GM12878 (cell line): ENCODE measurements around the gene TUB. TPM values are rescaled to one million over a fixed set of nuclear protein-coding genes. Genes with fewer than 3 reads are reported as not detected.

Experiments
- ATAC-seq: fragments of 200-7000 bp; cut with Tn5 transposase; 3 replicates; pipeline ENCODE4 v1.9.1; 2020; ENCODE audit warnings: mild to moderate bottlenecking, moderate library complexity
- BruUV-seq: library from RNA; stranded (reverse); fragments of 400-500 nt; replicated peaks from 2 replicates; lab custom pipeline; 2021; lab: Mats Ljungman, UMichigan
- CTCF ChIA-PET: fragments of 300-600 bp; sonication (Branson Sonifier 250); formaldehyde crosslinking; extraction: SDS; loops from one replicate; lab custom pipeline; 2021; ENCODE audit warnings: inconsistent platforms; lab: Yijun Ruan, JAX
- POLR2A ChIA-PET: fragments of 350-600 bp; formaldehyde crosslinking; extraction: SDS; loops from one replicate; lab custom pipeline; 2021; ENCODE audit warnings: inconsistent platforms; lab: Charles Lee
- RAD21 ChIA-PET: fragments of 300-600 bp; sonication (Branson Sonifier 250); formaldehyde crosslinking; loops from one replicate; lab custom pipeline; 2023; ENCODE audit warnings: antibody characterized with exemption; ENCODE audit not compliant: unreplicated experiment; lab: Charles Lee
- SMC1A ChIA-PET: fragments of 300-600 bp; sonication (Branson Sonifier 250); formaldehyde crosslinking; loops from one replicate; lab custom pipeline; 2023; ENCODE audit not compliant: unreplicated experiment, uncharacterized antibody; lab: Charles Lee
- DNase-seq: peaks from one replicate; pipeline ENCODE4 v3.0.0-alpha.2; 2011; ENCODE audit warnings: low read depth, low spot score
- FAIRE-seq: peaks from 3 replicates; lab custom pipeline; 2011; peaks lifted over from hg19 to GRCh38; lab: Jason Lieb, UNC
- H2AFZ ChIP-seq: 2 replicates; pipeline ENCODE4 v1.6.0; 2011; ENCODE audit warnings: low read depth, low read length, control low read depth; ENCODE audit not compliant: control insufficient read depth
- H3K27ac ChIP-seq: 2 replicates; pipeline ENCODE4 v1.5.1; 2011; ENCODE audit warnings: control low read depth; ENCODE audit not compliant: control insufficient read depth, insufficient read depth
- H3K27me3 ChIP-seq, 2 experiments: replicated peaks in 1 of 2; 2 replicates each; pipeline versions ENCODE4 v1.6.0 to v1.6.1; 2011; ENCODE audit warnings: low read length in 1 of 2; ENCODE audit not compliant: control insufficient read depth in 2 of 2, insufficient read depth in 2 of 2
- H3K36me3 ChIP-seq, 2 experiments: 2 replicates each; pipeline ENCODE4 v1.5.1; 2011; ENCODE audit warnings: low read length in 1 of 2; ENCODE audit not compliant: control insufficient read depth in 2 of 2, insufficient read depth in 2 of 2
- H3K4me1 ChIP-seq: 2 replicates; pipeline ENCODE4 v1.6.1; 2011; ENCODE audit warnings: mild to moderate bottlenecking, low read length, moderate library complexity, mixed read lengths; ENCODE audit not compliant: control insufficient read depth, insufficient read depth
- H3K4me2 ChIP-seq: 2 replicates; pipeline ENCODE4 v1.6.0; 2011; ENCODE audit warnings: control low read depth; ENCODE audit not compliant: control insufficient read depth, insufficient read depth
- H3K4me3 ChIP-seq: fragments of 200-600 bp; sonication (generic); 2 replicates; pipeline ENCODE4 v1.5.1; 2016
- H3K79me2 ChIP-seq: 2 replicates; pipeline ENCODE4 v1.6.0; 2011; ENCODE audit warnings: low read length; ENCODE audit not compliant: control insufficient read depth, insufficient read depth
- H3K9ac ChIP-seq: 2 replicates; pipeline ENCODE4 v1.8.0; 2011; ENCODE audit warnings: low read length, control low read depth, mixed read lengths; ENCODE audit not compliant: control insufficient read depth, insufficient read depth
- H3K9me3 ChIP-seq: replicated peaks from 3 replicates; pipeline ENCODE4 v1.5.1; 2011; ENCODE audit warnings: mild to moderate bottlenecking, low read length; ENCODE audit not compliant: control insufficient read depth, insufficient read depth
- H4K20me1 ChIP-seq: 2 replicates; pipeline ENCODE4 v1.6.0; 2011; ENCODE audit not compliant: control insufficient read depth, insufficient read depth
- BMI1 ChIP-seq: fragments of 450-650 bp; IDR thresholded peaks from 2 replicates; pipeline ENCODE4 v1.6.1; 2016; ENCODE audit warnings: mild to moderate bottlenecking, moderate library complexity, borderline replicate concordance
- CBFB ChIP-seq: IDR thresholded peaks from 2 replicates; pipeline ENCODE4 v1.6.1; 2016; ENCODE audit warnings: antibody characterized with exemption, low read depth
- CBX3 ChIP-seq: fragments of 200-600 bp; sonication (generic); IDR thresholded peaks from 2 replicates; pipeline ENCODE4 v1.6.1; 2016; ENCODE audit warnings: low read depth, borderline replicate concordance
- ESRRA ChIP-seq: IDR thresholded peaks from 2 replicates; pipeline ENCODE4 v1.6.1; 2012; ENCODE audit warnings: mild to moderate bottlenecking, low read length, improper control_type of control experiment
- HDAC6 ChIP-seq: fragments of 200-600 bp; sonication (generic); IDR thresholded peaks from one replicate; pipeline ENCODE4 v1.8.0; 2017; ENCODE audit warnings: antibody characterized with exemption; ENCODE audit not compliant: unreplicated experiment
- HDGF ChIP-seq: fragments of 450-650 bp; IDR thresholded peaks from 2 replicates; pipeline ENCODE4 v1.6.1; 2016; ENCODE audit warnings: antibody characterized with exemption
- IRF3 ChIP-seq: fragments of 450-650 bp; IDR thresholded peaks from 2 replicates; pipeline ENCODE4 v1.6.1; 2014; ENCODE audit warnings: mild to moderate bottlenecking
- KLF5 ChIP-seq: fragments of 450-650 bp; IDR thresholded peaks from 2 replicates; pipeline ENCODE4 v1.6.1; 2014; ENCODE audit warnings: mild to moderate bottlenecking; ENCODE audit not compliant: partially characterized antibody
- MLLT1 ChIP-seq: fragments of 450-650 bp; IDR thresholded peaks from 2 replicates; pipeline ENCODE4 v1.6.1; 2016; ENCODE audit warnings: mild to moderate bottlenecking
- MTA2 ChIP-seq: fragments of 450-650 bp; IDR thresholded peaks from 2 replicates; pipeline ENCODE4 v1.6.1; 2016; ENCODE audit warnings: low read depth, mild to moderate bottlenecking, moderate library complexity
- NFXL1 ChIP-seq: fragments of 450-650 bp; IDR thresholded peaks from 2 replicates; pipeline ENCODE4 v1.6.1; 2017; ENCODE audit warnings: antibody characterized with exemption, mild to moderate bottlenecking, borderline replicate concordance
- POLR2A ChIP-seq: IDR thresholded peaks from 2 replicates; pipeline ENCODE4 v1.6.1; 2011; ENCODE audit warnings: low read depth, mild to moderate bottlenecking, low read length
- RELA ChIP-seq: fragments of 450-650 bp; IDR thresholded peaks from 2 replicates; pipeline ENCODE4 v1.8.0; 2014; ENCODE audit warnings: borderline replicate concordance; ENCODE audit not compliant: partially characterized antibody
- SIN3A ChIP-seq: IDR thresholded peaks from 2 replicates; pipeline ENCODE4 v1.6.1; 2012; ENCODE audit warnings: low read depth, low read length, improper control_type of control experiment
- SKIL ChIP-seq: fragments of 450-650 bp; IDR thresholded peaks from 2 replicates; pipeline ENCODE4 v1.6.1; 2017; ENCODE audit warnings: mild to moderate bottlenecking, low read depth, inconsistent platforms; ENCODE audit not compliant: poor library complexity, severe bottlenecking
- TCF3 ChIP-seq: IDR thresholded peaks from 2 replicates; pipeline ENCODE4 v1.6.1; 2012; ENCODE audit warnings: low read depth, mild to moderate bottlenecking, low read length, borderline replicate concordance; ENCODE audit not compliant: insufficient read depth
- ZNF622 ChIP-seq: fragments of 450-650 bp; IDR thresholded peaks from 2 replicates; pipeline ENCODE4 v1.6.1; 2017; ENCODE audit warnings: mild to moderate bottlenecking, inconsistent platforms
- WGBS: methylation state at CpG from one replicate; pipeline ENCODE4 v1.1.6; 2016; ENCODE audit warnings: low lambda C conversion rate; ENCODE audit not compliant: insufficient replicate concordance, insufficient coverage; ENCODE audit errors: missing lambda C conversion rate; 5-methylcytosine and 5-hydroxymethylcytosine counted together
- in situ Hi-C: fragments of 300-500 bp; cut with MboI; formaldehyde crosslinking; loops from 9 replicates; pipeline ENCODE4 v1.14.3; 2018; ENCODE audit warnings: mixed read lengths
- intact Hi-C: fragments of 100-400 bp; cut with micrococcal nuclease; formaldehyde crosslinking; loops from one replicate; pipeline ENCODE4 v1.14.2; 2022; ENCODE audit not compliant: unreplicated experiment
- polyA plus RNA-seq, 11 experiments: library from polyadenylated mRNA; depleted of rRNA in 4 of 11; unstranded in 6 of 11; stranded (reverse) in 5 of 11; fragments of >200 nt; fragmentation: Nextera tagmentation in 4 of 11; fragmentation: Illumina TruSeq in 1 of 11; extraction: Ambion mirVana in 4 of 11; extraction: Trizol in 1 of 11; gene quantifications; 1 replicate in 1 of 11; 2 replicates in 10 of 11; pipeline versions ENCODE4 v1.2.1 to v1.2.3, GENCODE V29; 2011 to 2016; ENCODE audit warnings: inconsistent platforms in 2 of 11, missing spikeins in 2 of 11, low read depth in 1 of 11
- total RNA-seq, 4 experiments: library from RNA; depleted of rRNA in 3 of 4; stranded (reverse); fragments of >200 nt in 3 of 4; fragmentation: Illumina TruSeq in 1 of 4; extraction: Trizol in 1 of 4; gene quantifications; 2 replicates each; pipeline versions ENCODE4 v1.2.1 to v1.2.3, GENCODE V29; 2013 to 2021

Gene TUB
- total and polyA plus RNA-seq, 10 of the 15 experiments (the other 5 are each of a cell fraction or from before 2014, with no cell fraction given), result 0.01 to 0.06 (median 0.03) TPM; not detected in 6

- no peak overlapping the region for H2AFZ ChIP-seq
- no peaks in the 10 kb centered on the region for H3K79me2 ChIP-seq
- ChIA-PET RAD21 (no interaction called here), CTCF (interaction anchor here (1.0 kb wide), 1 partner anchor 104 kb away, joined by 3 read pairs; no protein-coding TSS in a partner anchor), POLR2A (no interaction called here), SMC1A (interaction anchor here (0.7 kb wide), 1 partner anchor 500 kb away, joined by 3 read pairs; no protein-coding TSS in a partner anchor)
- intact Hi-C loops (no loop called here), in situ Hi-C loops (no loop called here)
- FAIRE-seq, result no peak
- WGBS, result 22% methylated on average over 2 of the region's 2 CpGs
- no peak overlapping the region for H3K27ac ChIP-seq
- H3K27me3 ChIP-seq, result no peaks in the 10 kb centered on the region
- H3K9ac ChIP-seq, result no peak overlapping the region
- H3K4me2 ChIP-seq, result no peak overlapping the region
- no peaks in the 10 kb centered on the region for H3K4me1 ChIP-seq
- no TSS peak for BruUV-seq
- no peak for DNase-seq
- no peak for ATAC-seq
- H3K4me3 ChIP-seq, result no peak overlapping the region
- H3K9me3 ChIP-seq, result no peaks in the 10 kb centered on the region
- H4K20me1 ChIP-seq, result no peaks in the 10 kb centered on the region
- no peaks in the 10 kb centered on the region for H3K36me3 ChIP-seq
- TF ChIP-seq ZNF622 (no peak), RELA (no peak), SIN3A (no peak), MLLT1 (no peak), MTA2 (no peak), CBFB (no peak), SKIL (no peak), NFXL1 (no peak), BMI1 (no peak), ESRRA (no peak), IRF3 (no peak), HDAC6 (no peak), CBX3 (no peak), HDGF (no peak), POLR2A (no peak), TCF3 (no peak), KLF5 (no peak)
- TF ChIP-seq, all 136 proteins: peak for 0
These were observed 57.5 kb downstream of the TUB start for GRCh38 chr11:8138526-8138925.
